Purkinje cell (primary cell): ENCODE measurements around the gene RDH16. TPM values are rescaled to one million over a fixed set of nuclear protein-coding genes. Genes with fewer than 3 reads are reported as not detected.

Experiments used
- polyA plus RNA-seq: library from polyadenylated mRNA; unstranded; fragments of >200 nt; fragmentation: Nextera tagmentation; gene quantifications from 2 replicates; pipeline ENCODE4 v1.2.1, GENCODE V29; 2014

The RDH16 gene
- polyA plus RNA-seq: not detected in 2 replicates

GRCh38 chr12:56957229-56958052, at the start of gene RDH16:
TSS of gene RDH16 (minus strand) at chr12:56957608. CDS start at chr12:56957462, 146 bp downstream.

GRCh38 chr12:57005980-57006808, 48.8 kb upstream of the RDH16 start, which contains the start of gene ZBTB39:
TSS of gene ZBTB39 (minus strand) at chr12:57006546. CDS start at chr12:57004917, 1,629 bp downstream.

GRCh38 chr12:56933826-56934625, 23.4 kb downstream of the RDH16 start, which contains the start of gene SDR9C7:
TSS of gene SDR9C7 (minus strand) at chr12:56934408. CDS start at chr12:56934261, 147 bp downstream.

Other genes starting within 250 kb of the RDH16 start
- 903 and 969 TPM in 2 replicates for gene NACA, start 232.3 kb downstream of the RDH16 start, polyA plus RNA-seq
- 6.0 and 11.7 TPM in 2 replicates for gene PRIM1, start 205.3 kb downstream of the RDH16 start, polyA plus RNA-seq
- gene HSD17B6, start 194.3 kb downstream of the RDH16 start, polyA plus RNA-seq: 21.1 and 25.0 TPM in 2 replicates
- 0.54 TPM in 1 of 2 replicates, not detected in the other for gene SDR9C7, start 23.2 kb downstream of the RDH16 start, polyA plus RNA-seq
- gene ZBTB39, start 48.9 kb upstream of the RDH16 start, polyA plus RNA-seq: 0.34 and 0.89 TPM in 2 replicates
- gene TAC3, start 58.9 kb upstream of the RDH16 start, polyA plus RNA-seq: not detected in 2 replicates
- gene MYO1A, start 92.5 kb upstream of the RDH16 start, polyA plus RNA-seq: not detected in 2 replicates
- gene NEMP1, start 121.2 kb upstream of the RDH16 start, polyA plus RNA-seq: 1.6 and 2.2 TPM in 2 replicates
- gene NAB2, start 131.5 kb upstream of the RDH16 start, polyA plus RNA-seq: 0.76 and 2.1 TPM in 2 replicates
- 1.5 TPM in 1 of 2 replicates, not detected in the other for gene STAT6, start 153.8 kb upstream of the RDH16 start, polyA plus RNA-seq
- gene LRP1, start 170.9 kb upstream of the RDH16 start, polyA plus RNA-seq: 6.2 and 8.6 TPM in 2 replicates
- not detected in 2 replicates for gene LRP1-AS, start 190.0 kb upstream of the RDH16 start, polyA plus RNA-seq